GM23338 (cell line): Measurements from ENCODE around the gene TCF7. TPM values are rescaled to one million over a fixed set of nuclear protein-coding genes. Genes with fewer than 3 reads are reported as not detected.

ENCODE experiments used
- ATAC-seq: fragments of 200-7000 bp; cut with Tn5 transposase; 3 replicates; pipeline ENCODE4 v1.9.1; 2020
- DNase-seq: peaks from one replicate; pipeline ENCODE4 v3.0.0-alpha.2; 2015; ENCODE audit warnings: low spot score
- H2AFZ ChIP-seq: fragments of 200-600 bp; sonication (generic); 2 replicates; pipeline ENCODE4 v1.8.0; 2016; ENCODE audit warnings: antibody characterized with exemption, mild to moderate bottlenecking, moderate library complexity
- H3F3A ChIP-seq: fragments of 200-600 bp; sonication (generic); replicated peaks from 2 replicates; pipeline ENCODE4 v1.8.0; 2017; ENCODE audit warnings: antibody characterized with exemption, mixed run types, low read depth
- H3K27ac ChIP-seq: fragments of 200-600 bp; sonication (generic); 2 replicates; pipeline ENCODE4 v1.6.1; 2016; ENCODE audit warnings: low read depth
- H3K27me3 ChIP-seq: fragments of 200-600 bp; sonication (generic); 2 replicates; pipeline ENCODE4 v1.8.0; 2016; ENCODE audit warnings: mild to moderate bottlenecking, mixed run types, moderate library complexity; ENCODE audit not compliant: insufficient read depth
- H3K36me3 ChIP-seq: fragments of 200-600 bp; sonication (generic); 2 replicates; pipeline ENCODE4 v1.8.0; 2016; ENCODE audit warnings: mild to moderate bottlenecking; ENCODE audit not compliant: insufficient read depth
- H3K4me1 ChIP-seq: fragments of 200-600 bp; sonication (generic); 2 replicates; pipeline ENCODE4 v1.8.0; 2016; ENCODE audit warnings: mild to moderate bottlenecking, moderate library complexity; ENCODE audit not compliant: insufficient read depth
- H3K4me2 ChIP-seq: fragments of 200-600 bp; sonication (generic); 2 replicates; pipeline ENCODE4 v1.7.1; 2017; ENCODE audit warnings: mixed run types
- H3K4me3 ChIP-seq: fragments of 200-600 bp; sonication (generic); 2 replicates; pipeline ENCODE4 v1.6.1; 2016; ENCODE audit warnings: mixed run types
- H3K79me2 ChIP-seq: fragments of 200-600 bp; sonication (generic); replicated peaks from 2 replicates; pipeline ENCODE4 v1.8.0; 2017; ENCODE audit warnings: mild to moderate bottlenecking; ENCODE audit not compliant: insufficient read depth
- H3K9me2 ChIP-seq: fragments of 200-600 bp; sonication (generic); 2 replicates; pipeline ENCODE4 v1.8.0; 2017; ENCODE audit not compliant: insufficient read depth
- H4K20me1 ChIP-seq: fragments of 200-600 bp; sonication (generic); replicated peaks from 2 replicates; pipeline ENCODE4 v1.8.0; 2017; ENCODE audit warnings: mild to moderate bottlenecking; ENCODE audit not compliant: insufficient read depth
- H3K27ac Mint-ChIP-seq: 2 replicates; pipeline ENCODE4 v1.8.0; 2020; ENCODE audit warnings: inconsistent platforms, mild to moderate bottlenecking, moderate library complexity, mixed read lengths
- H3K27me3 Mint-ChIP-seq: 3 replicates; pipeline ENCODE4 v1.8.0; 2022; ENCODE audit warnings: low read depth, mild to moderate bottlenecking, moderate library complexity, mixed read lengths, inconsistent platforms; ENCODE audit not compliant: insufficient read depth, poor library complexity
- H3K36me3 Mint-ChIP-seq: 3 replicates; pipeline ENCODE4 v1.8.0; 2021; ENCODE audit warnings: low read depth, mild to moderate bottlenecking, inconsistent platforms, moderate library complexity, mixed read lengths
- H3K4me1 Mint-ChIP-seq: 3 replicates; pipeline ENCODE4 v1.8.0; 2020; ENCODE audit warnings: mild to moderate bottlenecking, inconsistent platforms, mixed read lengths
- H3K4me3 Mint-ChIP-seq: 3 replicates; pipeline ENCODE4 v1.8.0; 2021; ENCODE audit warnings: moderate library complexity, mild to moderate bottlenecking, inconsistent platforms, mixed read lengths
- H3K9me3 Mint-ChIP-seq: 3 replicates; pipeline ENCODE4 v1.8.0; 2020; ENCODE audit warnings: moderate library complexity, mild to moderate bottlenecking, inconsistent platforms, mixed read lengths
- CREB1 ChIP-seq: fragments of 250-450 bp; sonication (Bioruptor Pico); IDR thresholded peaks from 2 replicates; pipeline ENCODE4 v1.5.0; 2020; ENCODE audit warnings: low read depth, mild to moderate bottlenecking, moderate library complexity
- JUNB ChIP-seq: IDR thresholded peaks from one replicate; pipeline ENCODE4 v1.6.1; 2016; ENCODE audit warnings: antibody characterized with exemption; ENCODE audit not compliant: unreplicated experiment
- NANOG ChIP-seq: IDR thresholded peaks from 2 replicates; pipeline ENCODE4 v1.6.1; 2016; ENCODE audit warnings: antibody characterized with exemption, borderline replicate concordance
- POLR2AphosphoS5 ChIP-seq: IDR thresholded peaks from 2 replicates; pipeline ENCODE4 v1.6.1; 2016; ENCODE audit warnings: antibody characterized with exemption, low read depth
- STAT1 ChIP-seq: IDR thresholded peaks from one replicate; pipeline ENCODE4 v1.6.1; 2016; ENCODE audit warnings: antibody characterized with exemption; ENCODE audit not compliant: unreplicated experiment
- polyA plus RNA-seq: library from polyadenylated mRNA; unstranded; fragments of >200 nt; fragmentation: Nextera tagmentation; extraction: Ambion mirVana; gene quantifications from 2 replicates; pipeline ENCODE4 v1.2.1, GENCODE V29; 2016
- total RNA-seq: library from RNA; depleted of rRNA; stranded (reverse); fragments of >200 nt; shearing (Covaris generic); gene quantifications from 2 replicates; pipeline ENCODE4 v1.2.3, GENCODE V29; 2014
- TF ChIP-seq, protein P1 (sequence below): IDR thresholded peaks from one replicate; pipeline ENCODE4 v1.6.1; 2018; ENCODE audit warnings: antibody characterized with exemption; ENCODE audit not compliant: unreplicated experiment
- TF ChIP-seq, protein P2 (sequence below), 2 experiments: fragments of 200-600 bp in 1 of 2; sonication (generic) in 1 of 2; conservative IDR thresholded peaks; 2 replicates each; pipeline versions ENCODE4 v1.5.1 to v1.6.1; 2016 to 2017; ENCODE audit warnings: antibody characterized with exemption in 2 of 2, low read depth in 2 of 2, mild to moderate bottlenecking in 2 of 2, moderate library complexity in 1 of 2

Gene TCF7
- total and polyA plus RNA-seq, 2 experiments from 2014 or later, result 5.6 to 8.1 TPM

DNA sequence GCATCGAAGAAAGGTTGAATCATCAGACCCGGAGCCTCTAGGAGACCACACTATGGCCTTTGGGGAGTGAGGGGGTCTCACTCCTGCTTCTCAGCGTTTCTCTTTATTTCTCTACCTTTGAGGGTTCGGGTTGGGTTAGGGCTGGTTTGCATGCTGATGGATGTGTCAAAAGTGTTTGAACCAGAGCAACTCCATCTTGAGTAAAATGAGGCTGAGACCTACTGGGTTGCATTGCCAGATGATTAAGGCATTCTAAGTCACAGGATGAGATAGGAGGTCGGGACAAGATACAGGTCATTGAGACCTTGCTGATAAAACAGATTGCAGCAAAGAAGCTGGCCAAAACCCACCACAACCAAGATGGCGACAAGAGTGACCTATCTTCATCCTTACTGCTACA is 44.9 kb upstream of the TCF7 start (continued):
- TF ChIP-seq, protein P1, sequence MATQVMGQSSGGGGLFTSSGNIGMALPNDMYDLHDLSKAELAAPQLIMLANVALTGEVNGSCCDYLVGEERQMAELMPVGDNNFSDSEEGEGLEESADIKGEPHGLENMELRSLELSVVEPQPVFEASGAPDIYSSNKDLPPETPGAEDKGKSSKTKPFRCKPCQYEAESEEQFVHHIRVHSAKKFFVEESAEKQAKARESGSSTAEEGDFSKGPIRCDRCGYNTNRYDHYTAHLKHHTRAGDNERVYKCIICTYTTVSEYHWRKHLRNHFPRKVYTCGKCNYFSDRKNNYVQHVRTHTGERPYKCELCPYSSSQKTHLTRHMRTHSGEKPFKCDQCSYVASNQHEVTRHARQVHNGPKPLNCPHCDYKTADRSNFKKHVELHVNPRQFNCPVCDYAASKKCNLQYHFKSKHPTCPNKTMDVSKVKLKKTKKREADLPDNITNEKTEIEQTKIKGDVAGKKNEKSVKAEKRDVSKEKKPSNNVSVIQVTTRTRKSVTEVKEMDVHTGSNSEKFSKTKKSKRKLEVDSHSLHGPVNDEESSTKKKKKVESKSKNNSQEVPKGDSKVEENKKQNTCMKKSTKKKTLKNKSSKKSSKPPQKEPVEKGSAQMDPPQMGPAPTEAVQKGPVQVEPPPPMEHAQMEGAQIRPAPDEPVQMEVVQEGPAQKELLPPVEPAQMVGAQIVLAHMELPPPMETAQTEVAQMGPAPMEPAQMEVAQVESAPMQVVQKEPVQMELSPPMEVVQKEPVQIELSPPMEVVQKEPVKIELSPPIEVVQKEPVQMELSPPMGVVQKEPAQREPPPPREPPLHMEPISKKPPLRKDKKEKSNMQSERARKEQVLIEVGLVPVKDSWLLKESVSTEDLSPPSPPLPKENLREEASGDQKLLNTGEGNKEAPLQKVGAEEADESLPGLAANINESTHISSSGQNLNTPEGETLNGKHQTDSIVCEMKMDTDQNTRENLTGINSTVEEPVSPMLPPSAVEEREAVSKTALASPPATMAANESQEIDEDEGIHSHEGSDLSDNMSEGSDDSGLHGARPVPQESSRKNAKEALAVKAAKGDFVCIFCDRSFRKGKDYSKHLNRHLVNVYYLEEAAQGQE, result no peak
- no peak for TF ChIP-seq CREB1 (CRISPR knock-in tag)
- TF ChIP-seq STAT1, result no peak
- no peak for TF ChIP-seq JUNB
- no peak for TF ChIP-seq NANOG

DNA sequence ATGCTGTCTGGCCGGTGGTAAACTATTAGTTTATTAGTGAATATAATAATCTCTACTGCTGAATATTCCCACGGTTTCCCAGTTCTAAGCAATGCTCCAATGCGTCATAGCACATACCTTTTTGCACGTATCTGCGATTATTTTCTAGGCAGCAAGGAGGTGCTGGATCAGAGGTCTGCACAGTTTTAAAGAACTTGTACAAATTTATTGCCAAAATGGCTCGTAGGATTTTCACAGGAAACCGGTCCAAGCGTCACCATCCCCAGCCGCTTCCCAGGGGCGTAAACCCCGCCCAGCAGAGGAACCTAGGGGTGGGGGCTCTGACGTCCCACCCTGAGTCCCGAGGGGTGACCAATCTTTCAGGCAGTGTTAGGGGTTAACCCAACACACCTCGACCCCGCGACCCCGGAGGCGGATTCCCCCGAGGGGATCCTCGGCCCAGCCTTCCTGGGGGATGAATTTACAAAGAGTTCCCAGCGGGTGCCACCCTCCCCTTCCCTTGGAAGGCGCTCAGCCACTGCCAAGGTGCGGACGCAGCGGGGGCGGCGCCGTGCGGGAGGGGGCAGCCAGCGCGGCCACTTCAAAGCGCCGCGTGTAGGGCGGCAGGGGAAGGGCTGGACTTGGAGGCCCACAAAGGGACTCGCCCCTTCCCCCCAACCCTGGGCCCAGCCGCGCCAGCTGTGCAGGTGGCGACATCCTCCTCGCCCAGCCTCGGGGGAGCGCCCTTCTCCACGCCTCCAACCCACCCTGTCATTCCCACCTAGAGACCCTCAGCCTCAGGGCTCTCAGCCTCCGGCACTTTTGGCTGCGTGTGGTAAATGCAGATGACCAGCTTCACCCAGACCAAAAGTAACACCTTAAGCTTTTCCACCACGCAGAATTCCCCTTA is 43.5 kb upstream of the TCF7 start:
- Histone ChIP-seq H2AFZ (peak overlapping the region; percentile 98), H3K27ac (no peak overlapping the region), H3K4me1 (peaks cover 14% of the 10 kb centered on the region; the same call in 1 of the 2 replicates), H4K20me1 (no peaks in the 10 kb centered on the region; the same call in 1 of the 2 replicates), H3K27me3 (peaks cover 16% of the 10 kb centered on the region), H3K4me2 (peak overlapping the region; percentile 89), H3F3A (no peaks in the 10 kb centered on the region), H3K36me3 (no peaks in the 10 kb centered on the region), H3K4me3 (peak overlapping the region; percentile 81), H3K9me2 (no peaks in the 10 kb centered on the region), H3K79me2 (no peaks in the 10 kb centered on the region)
- ATAC-seq (peak; percentile 89), DNase-seq (peak; percentile 78)
- TF ChIP-seq POLR2AphosphoS5 (no peak), CREB1 (CRISPR knock-in tag) (peak; percentile 26; the same call in 1 of the 2 replicates)
- TF ChIP-seq, protein P2, sequence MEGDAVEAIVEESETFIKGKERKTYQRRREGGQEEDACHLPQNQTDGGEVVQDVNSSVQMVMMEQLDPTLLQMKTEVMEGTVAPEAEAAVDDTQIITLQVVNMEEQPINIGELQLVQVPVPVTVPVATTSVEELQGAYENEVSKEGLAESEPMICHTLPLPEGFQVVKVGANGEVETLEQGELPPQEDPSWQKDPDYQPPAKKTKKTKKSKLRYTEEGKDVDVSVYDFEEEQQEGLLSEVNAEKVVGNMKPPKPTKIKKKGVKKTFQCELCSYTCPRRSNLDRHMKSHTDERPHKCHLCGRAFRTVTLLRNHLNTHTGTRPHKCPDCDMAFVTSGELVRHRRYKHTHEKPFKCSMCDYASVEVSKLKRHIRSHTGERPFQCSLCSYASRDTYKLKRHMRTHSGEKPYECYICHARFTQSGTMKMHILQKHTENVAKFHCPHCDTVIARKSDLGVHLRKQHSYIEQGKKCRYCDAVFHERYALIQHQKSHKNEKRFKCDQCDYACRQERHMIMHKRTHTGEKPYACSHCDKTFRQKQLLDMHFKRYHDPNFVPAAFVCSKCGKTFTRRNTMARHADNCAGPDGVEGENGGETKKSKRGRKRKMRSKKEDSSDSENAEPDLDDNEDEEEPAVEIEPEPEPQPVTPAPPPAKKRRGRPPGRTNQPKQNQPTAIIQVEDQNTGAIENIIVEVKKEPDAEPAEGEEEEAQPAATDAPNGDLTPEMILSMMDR (conservative IDR thresholded peaks at IDR 0.05; ENCODE audit: low read depth in 2 of 2), result peak in 1 of 2 experiments; percentile 59; a peak in 2 of 4 replicates
- H3K27ac Mint-ChIP-seq, result no peak overlapping the region
- H3K4me3 Mint-ChIP-seq, result peak overlapping the region; percentile 68
- no peaks in the 10 kb centered on the region for H3K9me3 Mint-ChIP-seq
- peaks cover 10% of the 10 kb centered on the region; the same call in 2 of the 3 replicates for H3K4me1 Mint-ChIP-seq
- no peaks in the 10 kb centered on the region for H3K36me3 Mint-ChIP-seq
- H3K27me3 Mint-ChIP-seq, result peaks cover 16% of the 10 kb centered on the region
